ENCODE results near the gene TUBB. TPM values are rescaled to one million over a fixed set of nuclear protein-coding genes. Genes with fewer than 3 reads are reported as not detected.
A peak's percentile ranks its signal among the peaks of the same experiment; 100 is the strongest.

Gene TUBB
- total and polyA plus RNA-seq, 9 of the 15 experiments (the other 6 are each of a cell fraction or from before 2014, with no cell fraction given) = 971 to 2,870 (median 1,478) TPM

DNA sequence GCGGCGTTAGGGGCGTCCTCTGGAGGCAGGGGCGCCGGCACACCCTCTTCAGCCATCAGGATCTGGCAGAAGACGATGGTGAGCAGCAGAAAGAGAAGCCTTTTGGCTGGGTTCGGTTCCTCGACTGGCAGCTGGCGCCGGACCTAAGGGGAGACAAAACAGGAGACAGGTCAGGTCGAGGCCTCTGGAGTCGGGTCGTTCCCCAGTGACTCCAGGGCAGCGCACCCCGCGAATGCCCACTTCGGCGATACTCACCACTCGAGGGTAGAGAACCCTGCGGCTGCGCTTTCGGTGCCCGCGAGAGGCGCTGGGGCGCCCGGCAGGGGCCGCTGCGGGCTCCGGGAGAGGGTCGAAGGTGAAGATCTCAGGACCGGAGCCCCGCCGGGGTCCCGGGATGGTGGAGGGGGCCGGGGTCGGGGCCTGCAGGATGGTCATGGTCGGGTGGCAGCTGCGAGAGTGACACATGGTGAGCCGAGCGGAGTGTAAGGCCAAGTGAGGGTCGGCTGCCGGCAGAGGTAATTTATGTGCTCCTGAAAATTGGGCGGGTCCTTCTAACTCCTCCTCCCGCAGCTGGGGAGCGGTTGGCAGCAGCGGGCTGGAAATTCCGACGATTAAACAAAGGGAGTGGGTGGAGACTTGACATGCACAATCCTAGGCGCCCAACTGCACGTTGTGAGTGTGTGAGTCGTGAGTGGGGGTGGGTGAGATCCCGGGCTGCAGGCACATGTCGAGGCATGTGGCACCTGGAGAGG is 24.1 kb downstream of the TUBB start, which contains the start of gene IER3 (continued):
- TF ChIP-seq, protein P1, sequence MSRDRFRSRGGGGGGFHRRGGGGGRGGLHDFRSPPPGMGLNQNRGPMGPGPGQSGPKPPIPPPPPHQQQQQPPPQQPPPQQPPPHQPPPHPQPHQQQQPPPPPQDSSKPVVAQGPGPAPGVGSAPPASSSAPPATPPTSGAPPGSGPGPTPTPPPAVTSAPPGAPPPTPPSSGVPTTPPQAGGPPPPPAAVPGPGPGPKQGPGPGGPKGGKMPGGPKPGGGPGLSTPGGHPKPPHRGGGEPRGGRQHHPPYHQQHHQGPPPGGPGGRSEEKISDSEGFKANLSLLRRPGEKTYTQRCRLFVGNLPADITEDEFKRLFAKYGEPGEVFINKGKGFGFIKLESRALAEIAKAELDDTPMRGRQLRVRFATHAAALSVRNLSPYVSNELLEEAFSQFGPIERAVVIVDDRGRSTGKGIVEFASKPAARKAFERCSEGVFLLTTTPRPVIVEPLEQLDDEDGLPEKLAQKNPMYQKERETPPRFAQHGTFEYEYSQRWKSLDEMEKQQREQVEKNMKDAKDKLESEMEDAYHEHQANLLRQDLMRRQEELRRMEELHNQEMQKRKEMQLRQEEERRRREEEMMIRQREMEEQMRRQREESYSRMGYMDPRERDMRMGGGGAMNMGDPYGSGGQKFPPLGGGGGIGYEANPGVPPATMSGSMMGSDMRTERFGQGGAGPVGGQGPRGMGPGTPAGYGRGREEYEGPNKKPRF (IDR thresholded peaks at IDR 0.05; ENCODE audit: low read depth, low read length) = no peak
- TF ChIP-seq SMAD3 (CRISPR knock-in tag; conservative IDR thresholded peaks at IDR 0.05) (peak; percentile 67; the same call in 1 of the 2 replicates), ZC3H4 (CRISPR knock-in tag; IDR thresholded peaks at IDR 0.05; ENCODE audit: borderline replicate concordance) (no peak), STAG1 (CRISPR knock-in tag; IDR thresholded peaks at IDR 0.05; ENCODE audit: borderline replicate concordance) (no peak), SP2 (IDR thresholded peaks at IDR 0.05; ENCODE audit: extremely low read depth, low read depth, low read length, poor library complexity, severe bottlenecking) (no peak), GABPA (tag; conservative IDR thresholded peaks at IDR 0.05; ENCODE audit: low read depth) (peak; percentile 36), POLR2G (IDR thresholded peaks at IDR 0.05; ENCODE audit: low read depth, low read length) (peak; percentile 99), PHF21A (IDR thresholded peaks at IDR 0.05; ENCODE audit: borderline replicate concordance, low read depth) (0 out of 2 replicates have a peak, but pooled peaks have one; percentile 69), SMARCA5 (IDR thresholded peaks at IDR 0.05) (no peak), DACH1 (IDR thresholded peaks at IDR 0.05; ENCODE audit: partially characterized antibody) (peak; percentile 48), BRD9 (IDR thresholded peaks at IDR 0.05; ENCODE audit: low read depth, partially characterized antibody) (peak; percentile 51), TFE3 (CRISPR knock-in tag; IDR thresholded peaks at IDR 0.05) (peak; percentile 2; the same call in 1 of the 2 replicates), ZNF75A (CRISPR knock-in tag; IDR thresholded peaks at IDR 0.05) (0 out of 2 replicates have a peak, but pooled peaks have one; percentile 27), TSHZ1 (CRISPR knock-in tag; IDR thresholded peaks at IDR 0.05) (0 out of 2 replicates have a peak, but pooled peaks have one; percentile 18), NCOA1 (IDR thresholded peaks at IDR 0.05; ENCODE audit: low read depth) (0 out of 2 replicates have a peak, but pooled peaks have one; percentile 25), ZBTB8A (IDR thresholded peaks at IDR 0.05; ENCODE audit: partially characterized antibody) (no peak), POLR3A (IDR thresholded peaks at IDR 0.05; ENCODE audit: borderline replicate concordance, extremely low read depth, insufficient read depth, insufficient read length) (no peak), ZNF197 (CRISPR knock-in tag; IDR thresholded peaks at IDR 0.05; ENCODE audit: low read depth) (no peak), SNRNP70 (optimal IDR thresholded peaks at IDR 0.05; ENCODE audit: low read depth, low read length) (no peak)

All from K562 (cell line).